ENCODE measurements around the gene ARX. TPM values are rescaled to one million over a fixed set of nuclear protein-coding genes. Genes with fewer than 3 reads are reported as not detected.

The ARX gene
- total RNA-seq, 1 donor: not detected

DNA sequence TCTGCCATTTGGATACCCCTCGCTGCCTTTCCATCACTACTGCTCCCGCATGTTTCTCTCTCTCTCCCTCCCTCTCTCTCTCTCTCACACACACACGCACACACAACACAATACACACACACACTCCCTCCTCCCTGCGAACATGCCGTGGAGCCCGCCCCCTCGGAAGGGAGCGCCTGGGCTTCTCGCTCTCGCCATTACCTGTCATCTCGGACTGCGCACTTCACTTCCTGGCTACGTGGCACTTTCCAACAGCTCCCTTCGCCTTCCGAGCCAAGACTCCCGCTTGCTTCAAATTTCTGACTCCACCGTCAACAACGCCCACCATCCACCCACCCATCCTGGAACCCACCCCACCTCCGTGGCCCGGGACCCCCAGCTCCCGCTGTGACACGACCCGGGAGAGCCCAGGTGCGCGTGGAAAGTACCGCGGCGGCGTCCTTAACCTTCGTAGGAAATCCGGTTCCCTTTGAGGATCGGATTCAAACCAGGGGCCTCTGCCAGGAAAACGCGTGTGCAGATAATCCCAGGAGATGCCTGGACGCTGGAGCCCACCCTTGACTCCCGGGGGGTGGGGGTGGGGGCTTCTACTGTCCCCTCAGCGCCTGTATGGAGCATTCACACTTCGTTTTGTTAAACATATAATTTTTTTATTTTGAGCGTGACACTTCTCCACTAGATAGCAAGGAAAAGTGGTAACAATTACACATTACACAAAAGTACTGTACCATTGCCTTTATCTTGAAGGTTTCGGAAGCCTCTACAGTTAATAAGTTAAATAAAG lies 12.5 kb downstream of the ARX start:
- no peak for DNase-seq (ENCODE audit: low read depth in 2 of 3, low spot score in 2 of 3)

DNA sequence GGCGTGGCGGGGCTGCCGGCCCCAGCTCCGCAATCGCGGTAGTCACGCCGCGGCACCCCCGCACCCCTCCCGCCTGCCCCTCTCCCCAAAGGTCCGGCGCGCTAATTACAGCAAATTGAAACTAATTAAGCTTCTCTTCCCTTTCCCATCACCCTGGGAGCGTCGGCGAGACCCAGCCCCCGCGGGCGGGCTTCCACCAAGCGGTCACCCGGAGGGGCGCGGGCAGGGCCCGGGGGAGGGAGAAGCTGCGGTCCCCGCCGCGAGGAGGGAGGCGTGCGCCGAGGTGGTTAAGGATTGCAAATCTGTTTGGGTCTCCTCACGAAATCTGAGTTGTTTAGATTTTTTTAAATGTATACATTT lies 13.1 kb downstream of the ARX start:
- DNase-seq (ENCODE audit: low read depth in 2 of 3, low spot score in 2 of 3): no peak

DNA sequence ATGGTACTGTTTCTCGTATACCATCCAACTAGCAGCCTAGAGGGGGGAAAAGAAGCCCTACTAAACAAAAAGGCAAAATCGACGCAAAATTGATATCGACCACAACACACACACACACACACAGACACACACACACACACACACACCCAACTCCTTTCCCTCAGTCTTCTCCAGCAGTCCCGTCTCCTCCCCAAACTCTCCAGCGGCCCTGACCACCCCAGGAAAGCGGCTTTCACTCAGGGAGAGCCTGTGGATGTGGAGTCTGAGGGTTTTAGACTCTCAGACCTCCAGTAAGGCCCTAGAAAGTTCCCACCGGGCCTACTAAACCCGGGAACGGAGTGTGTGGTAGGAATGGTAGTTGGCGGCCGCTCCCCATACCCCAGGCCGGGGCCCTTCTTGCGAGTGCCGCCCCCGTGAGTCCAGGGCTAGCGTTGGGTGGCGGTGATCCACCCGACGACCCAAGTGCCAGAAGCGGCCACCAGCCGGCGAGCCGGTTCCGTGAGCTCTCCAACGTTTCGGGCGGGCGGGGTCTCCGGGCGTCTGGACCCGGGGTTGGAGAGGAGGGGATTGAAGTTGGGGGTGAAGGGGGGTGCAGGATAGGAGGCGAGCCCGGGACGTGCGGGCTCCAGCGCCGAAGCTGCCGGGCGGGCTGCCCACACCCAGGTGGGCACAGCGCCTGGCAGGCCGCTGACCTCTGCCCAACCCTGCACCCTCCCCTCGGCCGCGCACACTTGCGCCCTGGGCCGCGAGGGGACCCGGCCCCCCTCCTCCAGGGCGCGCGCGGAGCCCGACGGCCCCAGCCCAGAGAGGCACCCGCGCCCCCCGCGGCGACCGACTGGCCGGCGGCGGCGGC lies 13.7 kb downstream of the ARX start:
- DNase-seq (ENCODE audit: low read depth in 2 of 3, low spot score in 2 of 3): no peak

DNA sequence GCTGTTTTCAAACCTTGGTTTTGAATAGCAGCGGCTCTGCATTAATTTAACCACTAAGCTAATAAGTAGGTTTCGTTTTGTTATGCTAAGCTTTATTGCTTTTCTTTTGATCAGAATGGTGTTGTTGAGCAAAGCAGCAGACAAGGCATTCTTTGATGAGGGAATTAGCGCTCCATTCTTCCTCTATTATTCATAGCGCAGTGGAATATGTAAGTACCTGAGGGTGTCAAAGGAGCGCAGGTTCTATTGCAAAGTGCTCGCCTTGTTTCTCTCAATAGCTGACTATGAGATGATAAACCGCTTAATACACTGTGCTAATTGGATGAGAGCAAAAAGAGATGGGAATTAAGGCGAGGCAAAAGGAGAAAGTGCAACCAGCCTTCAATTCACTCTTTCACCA lies 16.3 kb downstream of the ARX start:
- DNase-seq (ENCODE audit: low read depth in 2 of 3, low spot score in 2 of 3): no peak

DNA sequence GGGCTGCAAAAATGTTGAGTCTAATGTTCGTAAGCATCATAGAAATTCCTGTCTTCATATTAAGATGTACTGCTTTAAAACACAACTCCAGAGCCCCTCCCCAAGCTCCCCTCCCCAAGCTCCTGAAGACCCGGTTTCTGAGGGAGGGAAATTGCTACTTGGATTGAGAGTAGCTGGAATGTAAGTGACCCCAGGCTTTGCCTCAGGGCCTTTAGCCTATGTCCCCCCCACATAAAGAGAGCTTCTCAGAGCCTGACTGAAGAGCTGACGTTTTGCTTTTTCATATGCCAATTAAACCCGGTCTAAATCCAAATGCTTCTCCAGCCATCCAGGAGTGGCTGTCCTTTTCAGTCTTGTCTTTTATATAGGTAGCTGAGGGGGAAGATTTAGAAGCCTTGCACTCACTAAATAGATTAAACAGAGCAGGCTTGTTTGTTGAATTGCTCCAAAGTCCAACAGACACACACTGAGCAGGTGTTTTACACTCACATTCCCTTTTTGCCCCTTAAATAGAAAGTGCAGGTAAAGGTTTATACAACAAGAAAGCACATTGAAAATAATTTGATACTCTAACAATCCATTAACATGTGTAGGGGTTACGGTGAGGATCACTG lies 19.6 kb downstream of the ARX start:
- no peak for DNase-seq (ENCODE audit: low read depth in 2 of 3, low spot score in 2 of 3)

DNA sequence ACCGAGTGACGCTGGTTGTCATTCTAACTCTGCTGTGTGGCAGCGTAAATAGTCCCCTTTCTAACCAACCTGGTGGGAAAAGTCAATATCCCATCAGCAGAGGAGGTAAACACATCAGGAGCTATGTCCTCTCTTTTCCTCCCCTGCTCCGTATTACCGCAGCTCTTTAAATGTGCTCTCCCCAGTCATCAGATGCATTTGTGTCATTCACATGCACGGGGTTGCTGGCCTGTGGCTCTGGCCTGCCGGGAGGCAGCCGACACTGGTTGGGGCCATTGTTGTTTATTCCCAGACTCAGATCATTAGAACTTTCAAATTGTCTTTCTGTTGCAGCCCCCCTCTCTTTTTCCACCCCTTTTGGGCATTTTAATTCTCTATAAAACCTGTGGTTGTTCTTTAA lies 21.9 kb downstream of the ARX start:
- no peak for DNase-seq (ENCODE audit: low read depth in 2 of 3, low spot score in 2 of 3)

DNA sequence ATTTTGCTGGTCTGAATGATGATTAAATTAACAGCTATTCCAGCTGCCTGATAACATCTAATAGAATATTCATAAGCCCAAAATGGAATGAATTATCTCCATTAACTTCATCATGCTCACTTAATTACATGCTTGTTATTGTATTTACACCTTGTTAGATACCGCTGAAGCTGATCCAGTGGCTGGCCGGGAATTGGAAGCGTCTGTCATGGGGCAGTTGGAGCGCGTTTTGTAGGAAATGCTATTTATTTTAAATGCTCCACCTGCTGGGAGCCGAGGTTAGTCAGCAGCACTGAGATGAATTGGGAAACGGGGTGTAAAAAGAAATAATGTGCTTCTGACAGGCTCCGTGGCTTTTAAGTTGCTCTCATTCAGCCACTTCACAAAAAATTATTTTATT lies 25.2 kb downstream of the ARX start:
- no peak for DNase-seq (ENCODE audit: low read depth in 2 of 3, low spot score in 2 of 3)

DNA sequence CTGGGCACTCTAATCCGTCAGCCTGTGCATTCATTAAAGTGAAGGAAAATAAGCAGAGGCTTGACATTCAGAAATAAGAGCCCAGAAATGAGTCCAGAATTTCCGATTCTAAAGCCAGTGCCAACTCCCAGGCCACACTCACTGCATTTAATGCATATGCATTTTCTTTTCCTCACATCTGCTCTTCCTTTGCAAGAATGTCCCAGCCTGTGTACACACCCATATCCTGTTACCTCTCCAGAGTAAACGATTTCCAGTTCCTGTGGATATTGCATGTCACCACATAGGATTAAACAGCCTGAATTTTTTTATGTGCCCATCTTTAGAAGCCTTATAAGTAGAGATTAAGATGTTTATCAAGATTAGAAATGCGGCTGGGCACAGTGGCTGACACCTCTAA lies 27.5 kb downstream of the ARX start:
- no peak for DNase-seq (ENCODE audit: low read depth in 2 of 3, low spot score in 2 of 3)

DNA sequence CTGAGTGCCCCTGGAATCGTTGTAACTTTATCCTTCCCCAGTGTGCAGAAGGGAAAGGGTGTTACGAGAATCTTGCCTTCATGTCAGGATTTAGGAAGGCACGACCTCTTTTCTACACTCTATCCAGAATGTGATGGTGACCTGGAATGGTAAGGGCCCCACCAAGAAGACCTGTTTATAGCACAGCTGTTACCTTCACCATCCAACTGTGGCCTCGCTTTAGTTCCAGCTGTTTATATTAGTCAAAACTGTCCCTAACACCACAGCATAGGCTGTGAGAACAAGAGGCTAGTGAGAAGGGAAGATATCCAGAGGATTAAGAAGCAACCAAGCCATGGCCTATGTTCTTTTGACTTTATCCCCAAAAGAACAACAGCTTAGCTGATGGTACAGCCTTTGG lies 28.0 kb downstream of the ARX start:
- no peak for DNase-seq (ENCODE audit: low read depth in 2 of 3, low spot score in 2 of 3)

DNA sequence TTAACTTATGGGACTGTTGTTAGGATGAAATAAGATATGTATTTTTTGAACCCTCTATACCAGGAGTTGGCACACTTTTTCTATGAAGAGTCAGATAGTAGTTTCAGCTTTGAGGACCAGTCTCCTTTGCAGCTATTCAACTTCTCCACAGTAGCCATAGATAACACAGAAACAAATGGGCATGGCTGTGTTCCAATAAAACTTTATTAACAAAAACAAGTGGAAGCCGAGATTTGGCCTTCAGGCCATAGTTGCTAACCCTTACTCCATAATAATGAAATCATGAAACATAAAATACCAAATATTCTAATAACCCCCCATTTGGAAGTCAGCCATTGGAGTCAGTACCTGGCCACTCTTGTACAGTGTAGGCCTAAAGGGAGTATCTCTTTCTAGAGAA lies 30.6 kb downstream of the ARX start:
- DNase-seq (ENCODE audit: low read depth in 2 of 3, low spot score in 2 of 3): no peak

DNA sequence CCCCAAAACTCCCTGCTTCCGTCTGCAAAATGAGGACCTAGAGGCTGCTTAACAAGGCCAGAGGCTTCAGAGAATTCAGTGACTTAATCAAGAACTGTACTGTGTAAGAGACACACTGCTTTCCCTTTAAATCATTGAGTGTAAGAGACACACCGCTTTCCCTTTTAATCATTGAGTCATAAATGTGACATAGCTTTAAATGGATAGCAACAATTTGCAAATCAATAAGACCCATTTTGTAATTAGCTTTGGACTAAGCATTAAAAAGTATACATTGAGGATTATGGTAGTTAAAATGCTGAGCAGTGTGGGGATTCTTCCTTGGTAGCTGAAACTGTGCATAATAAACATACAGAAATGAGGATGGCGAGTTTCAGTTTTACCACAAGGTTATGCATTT lies 31.8 kb downstream of the ARX start:
- DNase-seq (ENCODE audit: low read depth in 2 of 3, low spot score in 2 of 3): no peak

DNA sequence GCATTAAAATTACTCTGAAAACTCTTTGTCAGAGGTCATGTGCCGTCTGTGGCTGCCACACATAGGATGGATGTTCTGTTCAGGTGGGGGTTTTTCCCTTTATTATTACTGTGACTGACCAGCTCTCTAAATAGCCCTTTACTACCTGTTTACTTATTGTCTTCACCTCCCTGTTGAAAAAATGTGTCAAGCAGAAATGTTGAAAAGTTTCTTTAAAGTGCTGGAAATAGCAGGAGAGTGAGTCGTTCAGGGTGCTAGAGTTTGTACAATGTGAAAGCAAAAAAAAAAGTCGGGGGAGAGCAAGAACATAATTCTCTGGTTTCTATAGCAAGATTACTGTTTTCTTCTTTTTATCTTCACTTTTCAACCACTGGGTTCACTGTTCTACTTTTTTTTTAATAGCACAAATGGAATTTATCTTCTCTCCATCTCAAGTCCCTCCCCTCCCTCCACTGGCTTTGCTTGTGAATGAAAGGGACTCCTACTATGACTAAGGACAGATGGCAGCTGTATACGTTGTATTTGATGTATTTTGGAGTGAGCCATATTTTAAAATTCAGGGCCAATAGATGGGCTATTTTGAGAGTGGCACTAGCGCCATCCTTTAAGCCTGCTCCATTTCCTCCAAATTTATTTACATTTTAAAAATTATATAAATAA lies 33.3 kb downstream of the ARX start:
- no peak for DNase-seq (ENCODE audit: low read depth in 2 of 3, low spot score in 2 of 3)

DNA sequence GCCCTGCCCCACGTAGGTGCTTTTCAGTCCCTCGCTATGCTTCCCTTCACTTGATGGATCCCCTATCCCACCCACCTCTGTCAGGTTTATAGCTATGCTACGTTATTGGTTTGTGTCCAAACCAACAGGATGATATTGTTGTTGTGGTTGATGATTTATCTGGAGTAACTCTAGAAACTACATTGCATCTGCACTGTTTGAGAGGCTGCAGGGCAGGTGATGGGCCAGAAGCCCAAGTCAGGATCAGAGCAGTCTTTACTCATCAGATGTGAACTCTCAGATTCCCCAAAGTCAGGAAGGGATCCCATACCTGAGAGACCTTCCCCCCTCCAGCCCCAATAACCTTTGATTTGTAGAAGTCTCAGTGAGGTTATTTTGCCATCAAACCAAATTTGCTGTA lies 34.7 kb downstream of the ARX start:
- DNase-seq (ENCODE audit: low read depth in 2 of 3, low spot score in 2 of 3): no peak

DNA sequence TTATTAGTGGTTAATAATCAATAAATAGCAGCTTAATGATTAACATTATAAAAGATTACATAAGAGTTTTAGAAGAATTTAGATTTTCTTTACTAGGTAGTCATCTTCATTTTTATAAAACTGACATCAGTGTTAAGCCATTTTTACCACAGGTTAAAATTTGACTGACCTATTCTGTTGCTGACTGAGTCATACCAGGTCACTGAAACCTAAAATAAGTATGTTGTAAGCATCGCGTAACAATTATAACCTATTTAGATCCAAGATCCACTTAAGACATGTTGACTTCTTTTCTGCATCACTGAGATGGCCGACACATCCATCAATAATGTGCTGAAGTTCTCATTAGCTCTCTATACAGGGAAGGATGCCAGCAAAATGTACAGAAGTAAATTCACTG lies 36.7 kb downstream of the ARX start:
- DNase-seq (ENCODE audit: low read depth in 2 of 3, low spot score in 2 of 3): no peak

DNA sequence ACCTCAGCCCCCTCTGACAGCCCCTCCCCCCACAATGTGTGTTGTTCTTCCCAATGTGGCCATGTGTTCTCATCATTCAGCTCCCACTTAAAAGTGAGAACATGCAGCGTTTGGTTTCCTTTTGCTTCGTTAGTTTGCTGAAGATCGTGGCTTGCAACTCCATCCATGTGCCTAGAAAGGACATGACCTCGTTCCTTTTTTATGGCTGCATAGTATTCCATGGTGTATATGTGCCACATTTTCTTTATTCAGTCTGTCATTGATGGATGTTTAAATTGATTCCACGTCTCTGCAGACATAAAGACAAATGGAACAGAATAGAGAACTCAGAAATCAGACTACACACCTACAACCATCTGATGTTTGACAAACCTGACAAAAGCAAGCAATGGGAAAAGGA lies 46.0 kb downstream of the ARX start:
- no peak for DNase-seq (ENCODE audit: low read depth in 2 of 3, low spot score in 2 of 3)

DNA sequence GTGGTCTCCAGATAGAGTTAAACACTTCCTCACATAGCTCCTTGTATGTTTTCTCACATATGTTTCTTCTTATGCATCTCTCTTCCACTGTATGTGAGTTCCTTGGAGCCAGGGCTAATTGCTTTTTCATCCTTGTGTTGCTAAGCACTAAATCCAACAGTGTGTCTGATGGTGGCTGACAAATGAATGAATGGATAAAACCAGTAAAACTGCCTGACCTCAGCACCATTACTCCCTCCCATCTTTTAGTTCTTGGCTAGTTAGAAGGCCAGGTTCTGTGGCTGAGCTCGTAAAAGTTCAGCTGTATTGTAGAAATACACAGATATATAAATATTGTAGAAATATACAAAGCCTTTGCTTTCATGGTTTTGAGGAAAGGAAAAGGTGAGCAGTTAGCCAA lies 50.4 kb downstream of the ARX start:
- DNase-seq (ENCODE audit: low read depth in 2 of 3, low spot score in 2 of 3): no peak

DNA sequence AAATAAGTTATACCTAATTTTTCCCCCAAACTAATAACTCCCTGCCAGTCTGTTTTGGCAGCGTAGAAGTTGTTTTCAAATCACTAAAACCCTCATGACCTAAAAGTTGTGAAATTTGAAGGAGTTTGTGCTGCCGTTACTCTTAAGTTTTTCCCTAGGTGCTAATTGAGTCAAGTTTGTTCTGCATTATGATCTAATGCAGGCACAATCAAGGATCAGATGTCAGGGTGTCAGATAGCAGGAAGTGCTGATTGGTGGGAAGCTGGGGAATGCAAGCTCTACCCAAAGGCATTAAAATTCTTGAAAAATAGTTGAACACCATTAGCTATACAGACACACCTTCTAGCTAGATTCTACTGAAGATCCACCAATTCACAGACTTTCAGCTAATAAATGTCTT lies 51.9 kb downstream of the ARX start:
- DNase-seq (ENCODE audit: low read depth in 2 of 3, low spot score in 2 of 3): no peak

DNA sequence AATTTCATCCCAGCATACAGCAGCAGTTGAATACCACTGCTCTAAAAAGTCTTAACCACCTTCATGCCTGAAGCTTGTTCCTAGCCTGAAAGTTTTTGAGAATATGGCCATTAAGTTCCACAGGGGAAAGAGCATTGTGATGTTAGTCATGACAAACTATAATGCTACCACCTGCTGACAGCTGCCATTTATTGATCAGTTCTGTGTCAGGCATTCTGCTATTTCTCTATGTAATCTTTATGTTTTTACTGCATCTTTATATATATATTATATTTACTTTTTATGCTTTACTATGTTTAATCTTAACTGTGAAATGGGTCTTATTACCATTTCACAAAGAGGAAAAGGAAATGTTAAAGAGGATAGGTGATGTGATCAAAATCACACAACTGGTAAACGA lies 54.0 kb downstream of the ARX start:
- no peak for DNase-seq (ENCODE audit: low read depth in 2 of 3, low spot score in 2 of 3)

DNA sequence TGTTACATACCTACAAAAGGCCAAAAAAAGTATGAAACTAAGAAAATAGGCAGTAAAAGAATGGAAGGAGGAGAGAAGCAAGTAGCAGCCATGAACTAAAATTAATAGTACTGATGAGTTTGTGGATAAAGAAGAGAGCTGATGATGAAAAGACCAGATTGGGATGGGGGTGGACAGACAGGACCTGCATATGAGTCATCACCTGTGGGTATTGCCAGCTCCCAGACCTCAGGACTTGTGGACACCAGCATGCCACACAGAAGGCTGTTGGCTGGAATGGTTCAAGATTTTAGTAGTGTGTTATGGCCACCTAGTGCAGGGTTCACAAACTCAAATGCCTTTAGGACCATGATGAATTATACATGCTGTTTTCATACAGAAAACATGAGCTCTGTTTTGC lies 58.9 kb downstream of the ARX start:
- DNase-seq (ENCODE audit: low read depth in 2 of 3, low spot score in 2 of 3): no peak

DNA sequence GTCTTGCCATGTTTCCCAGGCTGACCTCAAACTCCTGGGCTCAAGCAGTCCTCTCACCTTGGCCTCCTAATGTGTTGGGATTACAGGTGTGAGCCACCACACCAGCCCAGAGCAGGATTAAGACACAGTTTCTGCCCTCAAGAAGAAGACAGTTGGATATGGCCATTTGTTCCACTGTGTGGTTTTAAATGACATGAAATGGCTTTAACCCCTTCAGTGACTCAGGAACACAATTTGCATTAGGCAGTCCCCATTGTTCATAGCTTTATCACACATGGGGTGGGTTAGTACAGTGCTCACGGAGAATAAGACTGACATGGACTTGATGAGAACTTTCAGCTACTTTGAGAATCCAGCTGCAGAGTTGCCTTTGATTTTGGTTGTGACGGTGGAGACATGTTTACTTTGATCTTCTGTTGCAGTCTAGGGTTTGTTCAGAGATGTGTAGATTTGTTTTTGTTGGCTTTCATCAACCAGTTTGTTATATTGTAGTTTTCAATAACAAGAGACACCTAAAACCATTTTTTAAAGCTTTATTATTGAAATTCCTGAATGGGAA lies 60.3 kb downstream of the ARX start:
- DNase-seq (ENCODE audit: low read depth in 2 of 3, low spot score in 2 of 3): no peak

DNA sequence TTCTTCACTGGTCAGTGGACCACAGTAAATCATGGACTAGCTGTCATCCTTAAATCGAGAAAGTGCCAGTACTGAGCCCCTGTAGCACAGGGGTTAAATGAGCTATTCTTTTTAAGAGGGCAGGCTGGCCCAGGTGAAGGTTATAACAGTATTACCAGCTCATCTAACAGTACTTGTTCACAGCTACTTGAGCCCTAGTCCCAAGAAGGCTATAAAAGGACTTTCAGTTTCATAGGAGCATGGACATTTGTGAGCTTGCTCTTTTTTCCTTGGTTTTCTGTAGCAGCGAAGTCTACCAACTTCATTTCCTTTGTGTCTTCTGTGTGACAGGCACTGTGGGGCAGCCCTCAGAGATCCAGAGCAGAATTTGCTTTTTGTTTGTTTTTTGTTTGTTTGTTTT lies 61.0 kb downstream of the ARX start:
- DNase-seq (ENCODE audit: low read depth in 2 of 3, low spot score in 2 of 3): no peak
